ENCODE data around the gene MS4A8. TPM values are rescaled to one million over a fixed set of nuclear protein-coding genes. Genes with fewer than 3 reads are reported as not detected.
"Not testable (repeated sequence)": the region's sequence is repeated elsewhere in the genome, so short reads cannot be mapped to it uniquely, and the experiment has no call there.

MS4A8 gene
- total RNA-seq (2022): not detected in 2 replicates
- Bru-seq, nascent RNA: percentile 6 among the genes with signal in this experiment
- BruChase-seq, experiment 1, labeled RNA remaining after a 6-hour chase: not detected
- BruChase-seq, experiment 2, labeled RNA remaining after a 2-hour chase: not detected
- long read RNA-seq: 0 reads

- H3K4me3 Mint-ChIP-seq (ENCODE audit: unreplicated experiment): no peak within 1 kb of the TSS
- TF ChIP-seq, protein P1, sequence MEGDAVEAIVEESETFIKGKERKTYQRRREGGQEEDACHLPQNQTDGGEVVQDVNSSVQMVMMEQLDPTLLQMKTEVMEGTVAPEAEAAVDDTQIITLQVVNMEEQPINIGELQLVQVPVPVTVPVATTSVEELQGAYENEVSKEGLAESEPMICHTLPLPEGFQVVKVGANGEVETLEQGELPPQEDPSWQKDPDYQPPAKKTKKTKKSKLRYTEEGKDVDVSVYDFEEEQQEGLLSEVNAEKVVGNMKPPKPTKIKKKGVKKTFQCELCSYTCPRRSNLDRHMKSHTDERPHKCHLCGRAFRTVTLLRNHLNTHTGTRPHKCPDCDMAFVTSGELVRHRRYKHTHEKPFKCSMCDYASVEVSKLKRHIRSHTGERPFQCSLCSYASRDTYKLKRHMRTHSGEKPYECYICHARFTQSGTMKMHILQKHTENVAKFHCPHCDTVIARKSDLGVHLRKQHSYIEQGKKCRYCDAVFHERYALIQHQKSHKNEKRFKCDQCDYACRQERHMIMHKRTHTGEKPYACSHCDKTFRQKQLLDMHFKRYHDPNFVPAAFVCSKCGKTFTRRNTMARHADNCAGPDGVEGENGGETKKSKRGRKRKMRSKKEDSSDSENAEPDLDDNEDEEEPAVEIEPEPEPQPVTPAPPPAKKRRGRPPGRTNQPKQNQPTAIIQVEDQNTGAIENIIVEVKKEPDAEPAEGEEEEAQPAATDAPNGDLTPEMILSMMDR (IDR thresholded peaks at IDR 0.05; ENCODE audit: unreplicated experiment): no peak
- H3K27ac Mint-ChIP-seq (ENCODE audit: low read depth, unreplicated experiment): no peak within 1 kb of the TSS
- no peaks in the 10 kb centered on the region for H3K9me3 Mint-ChIP-seq (ENCODE audit: unreplicated experiment)
- DNase-seq (ENCODE audit: unreplicated experiment): no peak
- CTCF ChIA-PET: interaction anchor here (0.6 to 1.5 kb wide), 4 partner anchors 9 to 466 kb away, joined by 3 to 4 read pairs (median 3); no protein-coding TSS in a partner anchor
- H3K36me3 Mint-ChIP-seq (ENCODE audit: insufficient read depth, unreplicated experiment): no peaks in the 10 kb centered on the region
- H3K27me3 Mint-ChIP-seq (ENCODE audit: insufficient read depth, unreplicated experiment): peaks cover 28% of the 10 kb centered on the region
- intact Hi-C loops (cut with micrococcal nuclease): no loop called here
- no TSS peak for BruUV-seq (replicated peaks)
- no peaks in the 10 kb centered on the region for H3K4me1 Mint-ChIP-seq (ENCODE audit: insufficient read depth, unreplicated experiment)
- POLR2A ChIA-PET: no interaction called here
Measured at GRCh38 chr11:60699284-60699691, at the start of gene MS4A8. Gene MS4A8, plus strand, starts transcription at chr11:60699612. Its CDS starts 1,249 bp downstream, at chr11:60700861.

- CTCF ChIA-PET: no interaction called here
Measured at GRCh38 chr11:60657888-60658287, 41.5 kb upstream of the MS4A8 start.

DNA sequence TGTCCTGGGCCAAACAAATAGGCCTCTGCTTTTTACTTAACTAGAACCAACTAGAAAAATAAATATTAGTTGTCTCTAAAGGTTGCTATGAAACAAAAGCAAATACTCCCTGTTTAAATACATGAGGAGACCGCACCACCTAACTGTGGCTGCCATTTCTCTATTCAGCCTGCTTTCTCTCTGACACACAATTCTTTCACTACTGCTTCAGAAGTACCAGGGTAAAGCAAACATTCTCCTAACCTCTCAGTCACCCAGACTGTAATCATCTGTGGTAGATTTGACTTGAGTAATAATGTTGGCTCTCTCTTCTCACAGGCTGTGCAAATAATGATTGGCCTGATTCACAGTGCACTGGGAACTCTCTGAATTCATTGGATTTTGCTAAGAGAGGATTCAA lies 41.0 kb upstream of the MS4A8 start:
- BruUV-seq (replicated peaks): no TSS peak
- H3K36me3 Mint-ChIP-seq (ENCODE audit: insufficient read depth, unreplicated experiment): no peaks in the 10 kb centered on the region
- intact Hi-C loops (cut with micrococcal nuclease): no loop called here
- TF ChIP-seq, protein P1 (IDR thresholded peaks at IDR 0.05; ENCODE audit: unreplicated experiment): no peak
- ChIA-PET POLR2A (no interaction called here), CTCF (no interaction called here)
- no peak overlapping the region for H3K4me3 Mint-ChIP-seq (ENCODE audit: unreplicated experiment)
- H3K4me1 Mint-ChIP-seq (ENCODE audit: insufficient read depth, unreplicated experiment): no peaks in the 10 kb centered on the region
- no peaks in the 10 kb centered on the region for H3K9me3 Mint-ChIP-seq (ENCODE audit: unreplicated experiment)
- H3K27ac Mint-ChIP-seq (ENCODE audit: low read depth, unreplicated experiment): no peak overlapping the region
- no peaks in the 10 kb centered on the region for H3K27me3 Mint-ChIP-seq (ENCODE audit: insufficient read depth, unreplicated experiment)
- no peak for DNase-seq (ENCODE audit: unreplicated experiment)

More at GRCh38 chr11:60657888-60658287, 41.5 kb upstream of the MS4A8 start:
- Mint-ChIP-seq H3K4me1 (ENCODE audit: insufficient read depth, unreplicated experiment) (no peaks in the 10 kb centered on the region), H3K36me3 (ENCODE audit: insufficient read depth, unreplicated experiment) (no peaks in the 10 kb centered on the region), H3K27me3 (ENCODE audit: insufficient read depth, unreplicated experiment) (no peaks in the 10 kb centered on the region), H3K9me3 (ENCODE audit: unreplicated experiment) (no peaks in the 10 kb centered on the region), H3K27ac (ENCODE audit: low read depth, unreplicated experiment) (no peak overlapping the region), H3K4me3 (ENCODE audit: unreplicated experiment) (no peak overlapping the region)
- no peak for DNase-seq (ENCODE audit: unreplicated experiment)
- BruUV-seq (replicated peaks): no TSS peak
- intact Hi-C loops (cut with micrococcal nuclease): no loop called here
- POLR2A ChIA-PET: no interaction called here
- TF ChIP-seq, protein P1 (IDR thresholded peaks at IDR 0.05; ENCODE audit: unreplicated experiment): no peak

GRCh38 chr11:60672255-60672654 lies 27.2 kb upstream of the MS4A8 start:
- Mint-ChIP-seq H3K4me1 (ENCODE audit: insufficient read depth, unreplicated experiment) (no peaks in the 10 kb centered on the region), H3K36me3 (ENCODE audit: insufficient read depth, unreplicated experiment) (no peaks in the 10 kb centered on the region), H3K4me3 (ENCODE audit: unreplicated experiment) (no peak overlapping the region), H3K9me3 (ENCODE audit: unreplicated experiment) (peaks cover 14% of the 10 kb centered on the region), H3K27ac (ENCODE audit: low read depth, unreplicated experiment) (no peak overlapping the region), H3K27me3 (ENCODE audit: insufficient read depth, unreplicated experiment) (peaks cover 11% of the 10 kb centered on the region)
- no peak for DNase-seq (ENCODE audit: unreplicated experiment)
- CTCF ChIA-PET: no interaction called here
- TF ChIP-seq, protein P1 (IDR thresholded peaks at IDR 0.05; ENCODE audit: unreplicated experiment): no peak
- no TSS peak for BruUV-seq (replicated peaks)
- intact Hi-C loops (cut with micrococcal nuclease): no loop called here
- POLR2A ChIA-PET: no interaction called here

DNA sequence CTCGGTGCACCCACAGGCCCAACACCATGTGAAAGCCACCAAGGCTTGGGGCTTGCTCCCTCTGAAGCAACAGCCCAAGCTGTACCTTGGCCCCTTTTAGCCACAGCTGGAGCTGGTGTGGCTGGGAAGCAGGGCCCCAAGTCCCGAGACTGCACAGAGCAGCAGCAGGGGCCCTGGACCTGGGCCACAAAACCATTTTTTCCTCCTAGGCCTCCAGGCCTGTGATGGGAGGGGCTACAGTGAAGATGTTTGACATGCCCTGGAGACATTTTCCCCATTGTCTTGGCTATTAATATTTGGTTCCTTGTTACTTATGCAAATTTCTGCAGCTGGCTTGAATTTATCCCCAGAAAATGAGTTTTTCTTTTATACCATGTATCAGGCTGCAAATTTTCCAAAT lies 21.2 kb upstream of the MS4A8 start:
- POLR2A ChIA-PET; H3K4me3 Mint-ChIP-seq (ENCODE audit: unreplicated experiment); H3K27me3 Mint-ChIP-seq (ENCODE audit: insufficient read depth, unreplicated experiment); H3K36me3 Mint-ChIP-seq (ENCODE audit: insufficient read depth, unreplicated experiment); intact Hi-C loops (cut with micrococcal nuclease); H3K4me1 Mint-ChIP-seq (ENCODE audit: insufficient read depth, unreplicated experiment); H3K27ac Mint-ChIP-seq (ENCODE audit: low read depth, unreplicated experiment); BruUV-seq (replicated peaks); DNase-seq (ENCODE audit: unreplicated experiment): not testable (repeated sequence)
- CTCF ChIA-PET: interaction anchor here (1.1 kb wide), 1 partner anchor 315 kb away, joined by 3 read pairs; no protein-coding TSS in a partner anchor
- peaks cover 19% of the 10 kb centered on the region for H3K9me3 Mint-ChIP-seq (ENCODE audit: unreplicated experiment)

Data from MCF 10A (cell line).